IPS-18c (cell line): ENCODE results near the gene TXLNB.
"Not testable (repeated sequence)": the region's sequence is repeated elsewhere in the genome, so short reads cannot be mapped to it uniquely, and the experiment has no call there.

ENCODE experiments used
- H3K4me3 ChIP-seq: 2 replicates; pipeline ENCODE4 v1.7.0; 2013; ENCODE audit warnings: low read depth, mild to moderate bottlenecking, low read length, moderate library complexity; ENCODE audit not compliant: insufficient read depth
- H3K9me3 ChIP-seq: one replicate; pipeline ENCODE4 v1.6.1; 2013; ENCODE audit warnings: mild to moderate bottlenecking, low read length, moderate library complexity; ENCODE audit not compliant: control insufficient read depth, insufficient read depth

The TXLNB gene

GRCh38 chr6:139316622-139317317 lies 25.0 kb upstream of the TXLNB start:
- no peak overlapping the region for H3K4me3 ChIP-seq
- H3K9me3 ChIP-seq, result no peaks in the 10 kb centered on the region

- H3K4me3 ChIP-seq, result no peak overlapping the region; the same call in 1 of the 2 replicates
Measured at GRCh38 chr6:139313784-139314545, 22.2 kb upstream of the TXLNB start.

DNA sequence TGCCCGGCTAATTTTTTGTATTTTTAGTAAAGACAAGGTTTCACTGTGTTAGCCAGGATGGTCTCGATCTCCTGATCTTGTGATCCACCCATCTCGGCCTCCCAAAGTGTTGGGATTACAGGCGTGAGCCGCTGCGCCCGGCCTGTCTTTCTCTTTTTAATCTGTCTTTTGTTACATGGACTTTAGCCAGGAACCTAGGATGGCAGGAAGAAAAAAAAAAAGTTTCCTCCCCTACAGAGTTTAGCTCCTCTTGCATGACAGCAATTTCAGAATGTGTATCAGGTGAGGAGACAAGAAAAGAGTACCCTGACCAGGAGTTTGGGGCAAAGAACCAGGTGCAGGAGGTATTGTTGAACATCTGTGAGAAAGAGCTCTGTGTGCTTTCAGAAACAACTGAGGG lies 21.4 kb upstream of the TXLNB start:
- Histone ChIP-seq H3K4me3 (no peak overlapping the region), H3K9me3 (no peaks in the 10 kb centered on the region)

More at GRCh38 chr6:139313784-139314545, 22.2 kb upstream of the TXLNB start:
- no peaks in the 10 kb centered on the region for H3K9me3 ChIP-seq

DNA sequence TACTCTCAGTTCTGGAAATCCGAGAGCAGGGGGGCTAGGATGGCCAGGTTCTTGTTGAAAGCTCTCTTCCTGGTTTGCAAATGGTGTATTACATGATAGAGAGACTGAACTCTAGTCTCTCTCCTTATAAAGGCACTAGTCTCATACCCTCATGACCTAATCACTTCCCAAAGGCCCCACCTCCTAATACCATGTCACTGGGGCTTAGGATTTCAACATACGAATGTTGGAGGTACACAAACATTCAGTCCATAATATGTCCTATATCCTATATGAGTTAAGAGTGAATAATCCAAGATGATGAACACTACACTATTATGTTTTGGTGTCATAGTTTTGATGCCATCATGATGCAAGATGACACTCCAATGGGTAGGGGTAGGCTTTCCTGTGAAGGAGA lies 20.0 kb upstream of the TXLNB start:
- no peaks in the 10 kb centered on the region for H3K9me3 ChIP-seq

DNA sequence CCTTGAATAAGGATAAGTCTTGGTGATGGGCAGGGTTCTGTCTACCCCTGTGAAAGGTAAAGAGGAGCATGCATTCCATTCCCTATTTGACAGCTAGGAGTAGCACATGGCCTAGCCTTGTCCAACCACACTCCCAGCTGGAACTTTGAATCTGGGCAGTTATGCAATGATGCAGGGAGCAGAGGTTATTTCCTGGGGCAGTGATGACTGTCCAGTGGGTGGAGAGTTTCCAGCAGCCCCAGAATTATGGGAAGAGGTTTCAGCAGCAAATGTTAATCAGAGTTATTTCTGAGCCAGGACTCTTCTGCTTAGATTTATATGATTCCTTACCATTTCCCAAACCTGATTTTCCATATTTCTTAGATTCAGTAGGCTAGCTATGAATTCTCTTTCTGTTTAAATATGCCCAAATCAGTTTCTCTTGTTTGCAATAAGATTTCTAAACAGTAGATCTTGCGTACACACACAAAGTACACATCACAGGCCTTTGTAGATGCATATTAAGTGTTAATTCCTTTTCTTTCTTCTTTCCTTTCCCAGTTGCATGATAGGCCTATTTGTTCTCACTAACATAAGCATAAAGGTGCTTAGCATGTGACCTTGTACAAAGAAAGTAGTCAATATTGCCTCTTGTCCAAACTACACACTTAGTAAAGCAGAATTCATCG lies 17.3 kb upstream of the TXLNB start:
- no peak overlapping the region for H3K4me3 ChIP-seq

More for the DNA sequence above, 20.0 kb upstream of the TXLNB start:
- H3K4me3 ChIP-seq, result no peak overlapping the region

GRCh38 chr6:139308286-139308916 lies 16.6 kb upstream of the TXLNB start:
- H3K9me3 ChIP-seq, result no peaks in the 10 kb centered on the region
- no peak overlapping the region for H3K4me3 ChIP-seq

More for the DNA sequence above, 17.3 kb upstream of the TXLNB start:
- no peaks in the 10 kb centered on the region for H3K9me3 ChIP-seq

DNA sequence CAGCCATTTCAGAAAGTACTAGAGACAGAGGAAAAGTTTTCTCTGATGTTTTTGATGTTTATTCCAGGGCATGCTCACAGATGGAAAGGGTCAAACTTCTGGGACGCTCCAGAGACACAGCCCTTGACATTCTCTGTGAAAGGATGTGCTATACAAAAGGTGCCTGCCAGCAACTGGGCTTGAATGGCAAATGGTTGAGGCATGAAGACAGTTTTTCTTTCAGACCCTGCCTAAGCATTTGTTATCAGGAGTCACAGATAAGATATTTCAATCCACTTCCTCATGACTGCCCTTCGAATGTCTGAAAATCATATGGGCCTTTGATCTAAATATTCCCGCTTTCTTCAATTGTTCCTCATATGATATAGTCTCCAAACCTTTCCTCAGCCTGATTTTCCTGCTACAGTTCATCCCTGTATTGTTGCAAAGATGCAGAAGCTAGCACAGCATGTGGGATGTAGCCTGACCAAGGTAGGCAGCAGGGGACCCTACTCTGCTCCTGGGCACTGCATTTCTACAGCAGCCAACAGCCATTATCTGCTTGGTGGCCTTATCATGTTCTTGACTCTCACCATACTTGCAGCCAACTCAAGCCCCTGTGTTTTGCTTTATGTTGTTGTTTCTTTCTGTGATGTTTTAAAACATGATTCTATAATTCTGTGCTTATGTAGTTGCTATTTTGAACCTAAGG lies 14.6 kb upstream of the TXLNB start:
- Histone ChIP-seq H3K9me3 (no peaks in the 10 kb centered on the region), H3K4me3 (no peak overlapping the region)

DNA sequence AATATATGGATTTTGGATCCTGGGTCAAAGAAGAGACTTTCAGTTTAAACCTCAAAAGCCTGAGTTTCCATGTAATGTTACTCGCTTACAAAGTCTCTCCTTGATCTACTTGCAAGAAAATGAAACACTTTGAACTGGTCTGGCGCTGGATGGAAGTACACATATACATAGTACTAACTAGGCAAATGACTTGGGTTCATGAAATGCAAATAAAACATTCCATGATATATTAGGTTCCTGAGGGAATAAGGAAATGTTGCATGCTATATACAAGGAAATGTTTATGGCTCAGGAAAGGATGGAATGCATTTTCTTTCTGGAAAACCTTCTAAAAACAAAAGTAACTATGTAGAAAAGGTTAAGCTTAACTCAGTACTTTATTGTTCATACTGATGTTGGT lies 11.4 kb upstream of the TXLNB start:
- Histone ChIP-seq H3K9me3 (no peaks in the 10 kb centered on the region), H3K4me3 (no peak overlapping the region)

DNA sequence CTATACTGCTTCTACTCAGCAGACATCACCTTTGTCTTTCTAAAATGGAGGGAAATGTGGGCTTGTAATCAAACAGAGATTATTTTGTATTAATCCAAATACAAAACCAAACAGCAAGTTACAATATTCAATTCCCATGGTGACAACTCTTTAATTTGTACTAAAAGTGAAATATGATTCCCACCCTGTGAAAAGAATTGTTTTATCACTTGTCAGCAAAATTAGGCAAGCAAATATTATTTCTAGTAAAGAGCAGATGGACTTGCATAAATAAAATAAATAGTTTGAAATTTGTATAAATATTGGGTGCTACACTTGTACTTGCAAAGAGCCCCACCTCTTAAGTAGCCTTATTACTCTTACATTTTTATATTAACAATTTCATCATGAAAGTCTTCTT lies 6.1 kb upstream of the TXLNB start:
- Histone ChIP-seq H3K4me3 (no peak overlapping the region), H3K9me3 (no peaks in the 10 kb centered on the region)

DNA sequence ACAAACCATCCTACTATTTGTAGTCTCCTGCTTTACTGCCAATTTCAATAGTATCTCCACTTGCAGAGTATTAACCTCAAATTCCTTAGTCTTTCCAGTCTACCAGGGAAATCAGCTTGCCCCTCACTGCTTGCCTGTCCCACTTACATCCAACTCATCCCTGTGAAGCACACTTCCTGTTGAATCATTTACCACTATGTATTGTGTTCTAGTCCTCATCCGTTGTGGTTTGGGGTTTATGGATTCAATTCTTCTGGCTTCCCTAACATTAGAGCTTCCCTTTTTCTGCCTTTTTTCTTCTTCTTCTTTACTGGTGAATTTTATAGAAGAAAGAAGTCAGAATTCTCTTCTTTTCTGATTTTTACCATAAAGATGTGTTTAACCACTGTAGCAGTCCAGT lies 5.1 kb upstream of the TXLNB start:
- Histone ChIP-seq H3K9me3 (no peaks in the 10 kb centered on the region), H3K4me3 (no peak overlapping the region)

DNA sequence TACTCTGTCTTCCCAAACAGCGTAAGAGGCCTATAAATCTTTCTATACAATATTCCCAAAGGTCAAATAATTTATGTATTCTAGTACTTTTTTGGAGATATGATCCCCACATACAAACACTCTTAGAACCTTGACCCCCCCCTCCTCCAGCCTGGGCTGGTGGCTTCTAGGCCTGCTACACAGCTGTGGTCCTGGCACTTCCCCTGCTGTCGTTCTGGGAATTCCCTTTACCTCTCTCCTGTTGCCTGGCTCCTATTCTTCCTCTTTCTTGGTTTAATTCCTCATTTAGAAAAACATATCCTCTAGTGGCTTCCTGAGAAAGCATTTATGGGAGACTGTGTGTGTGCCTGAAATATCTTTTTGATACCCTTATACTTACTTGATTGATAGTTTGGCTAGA lies 4.1 kb upstream of the TXLNB start:
- Histone ChIP-seq H3K9me3 (no peaks in the 10 kb centered on the region), H3K4me3 (no peak overlapping the region)

- H3K4me3 ChIP-seq, result no peak overlapping the region
- no peaks in the 10 kb centered on the region for H3K9me3 ChIP-seq
Measured at GRCh38 chr6:139294090-139294489, 2.3 kb upstream of the TXLNB start.

- not testable (repeated sequence) for H3K9me3 ChIP-seq, H3K4me3 ChIP-seq
Measured at GRCh38 chr6:139293230-139293629, 1.4 kb upstream of the TXLNB start.

- Histone ChIP-seq H3K4me3 (no peak overlapping the region), H3K9me3 (no peaks in the 10 kb centered on the region)
Measured at GRCh38 chr6:139290787-139291311, 949 bp downstream of the TXLNB start.

DNA sequence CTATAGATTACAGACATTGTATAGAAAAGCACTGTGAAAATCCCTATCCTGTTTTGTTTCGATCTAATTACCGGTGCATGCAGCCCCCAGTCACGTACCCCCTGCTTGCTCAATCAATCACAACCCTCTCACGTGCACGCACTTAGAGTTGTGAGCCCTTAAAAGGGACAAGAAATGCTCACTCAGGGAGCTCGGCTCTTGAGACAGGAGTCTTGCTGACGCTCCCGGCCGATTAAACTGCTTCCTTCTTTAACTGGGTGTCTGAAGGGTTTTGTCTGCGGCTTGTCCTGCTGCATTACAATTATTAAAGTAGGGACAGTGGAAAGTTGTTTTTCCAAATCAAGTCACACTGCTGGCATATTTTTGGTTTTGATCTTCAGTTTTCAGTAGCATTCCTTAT lies 2.6 kb downstream of the TXLNB start:
- Histone ChIP-seq H3K4me3 (no peak overlapping the region), H3K9me3 (no peaks in the 10 kb centered on the region)

GRCh38 chr6:139288496-139289040 lies 3.2 kb downstream of the TXLNB start:
- no peaks in the 10 kb centered on the region for H3K9me3 ChIP-seq
- no peak overlapping the region for H3K4me3 ChIP-seq

DNA sequence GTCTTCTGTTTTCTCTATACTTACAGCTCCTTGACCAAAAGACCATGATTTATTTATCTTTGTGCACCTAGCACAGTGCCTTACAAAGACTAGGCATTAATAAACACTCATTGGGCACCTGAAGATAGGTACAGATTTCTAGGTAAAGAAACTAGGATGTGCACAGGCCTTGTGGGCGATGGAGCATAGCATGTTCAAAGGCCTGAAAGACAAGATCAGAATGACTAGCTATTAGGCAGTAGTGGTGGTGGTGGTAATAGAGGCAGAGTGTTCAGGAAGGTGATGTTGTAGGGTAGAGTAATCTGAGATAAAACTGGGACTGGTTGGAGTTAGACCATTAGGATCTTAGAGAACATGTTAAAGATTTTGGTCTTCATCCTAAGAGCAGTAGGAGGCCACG lies 3.9 kb downstream of the TXLNB start:
- Histone ChIP-seq H3K9me3 (no peaks in the 10 kb centered on the region), H3K4me3 (no peak overlapping the region)
